Measurements from ENCODE around the gene EXOC6B.

Gene EXOC6B

DNA sequence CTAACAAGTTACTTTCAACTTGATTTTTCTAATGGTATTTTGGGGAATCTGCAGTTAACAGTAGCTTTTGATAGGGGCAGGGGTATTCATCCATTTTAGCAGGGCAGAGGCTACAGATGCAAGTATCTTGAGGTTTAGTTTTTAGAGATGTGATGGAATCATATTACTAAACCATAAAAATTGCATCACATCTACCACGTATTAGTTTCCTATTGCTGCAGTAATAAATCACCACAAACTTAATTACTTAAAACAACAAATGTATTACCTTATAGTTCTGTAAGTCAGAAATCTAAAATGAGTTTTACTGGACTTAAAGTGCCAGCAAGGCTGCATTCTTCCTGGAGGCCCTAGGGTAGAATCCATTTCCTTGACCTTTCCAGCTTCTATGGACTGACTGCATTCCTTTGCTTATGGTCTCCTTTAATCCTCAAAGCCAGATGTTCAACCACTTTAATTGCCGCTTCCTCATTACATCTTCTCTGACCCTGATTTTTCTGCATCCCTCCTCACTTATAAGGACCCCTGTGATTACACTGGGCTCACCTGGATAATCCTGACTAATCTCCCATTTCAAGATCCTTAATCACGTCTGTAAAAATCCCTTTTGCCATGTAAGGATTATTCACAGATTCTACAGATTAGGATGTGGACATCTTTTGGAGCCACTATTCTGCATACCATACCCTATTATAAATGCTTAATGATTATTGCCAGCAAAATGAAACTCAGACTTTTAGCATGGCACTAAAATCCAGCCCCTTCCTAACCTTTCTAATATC lies 21.9 kb upstream of the EXOC6B start:
- no peaks in the 10 kb centered on the region for H3K4me1 ChIP-seq (ENCODE audit: control insufficient read depth, insufficient read depth, low read length)
- no peak overlapping the region for H3K9ac ChIP-seq (ENCODE audit: low read length in 2 of 2)
- no peak overlapping the region for H3K27ac ChIP-seq (ENCODE audit: low read length)
- H3K36me3 ChIP-seq (ENCODE audit: control insufficient read depth in 2 of 2, insufficient read depth in 2 of 2, low read length in 2 of 2) = no peaks in the 10 kb centered on the region
- H3K27me3 ChIP-seq (ENCODE audit: control insufficient read depth in 1 of 2, insufficient read depth in 2 of 2, low read length in 2 of 2) = peaks cover 3% of the 10 kb centered on the region in 2 donors
- H3K9me3 ChIP-seq (ENCODE audit: control insufficient read depth in 2 of 2, low read length in 2 of 2) = no peaks in the 10 kb centered on the region
- H3K4me3 ChIP-seq (ENCODE audit: low read length in 2 of 2) = no peak overlapping the region

DNA sequence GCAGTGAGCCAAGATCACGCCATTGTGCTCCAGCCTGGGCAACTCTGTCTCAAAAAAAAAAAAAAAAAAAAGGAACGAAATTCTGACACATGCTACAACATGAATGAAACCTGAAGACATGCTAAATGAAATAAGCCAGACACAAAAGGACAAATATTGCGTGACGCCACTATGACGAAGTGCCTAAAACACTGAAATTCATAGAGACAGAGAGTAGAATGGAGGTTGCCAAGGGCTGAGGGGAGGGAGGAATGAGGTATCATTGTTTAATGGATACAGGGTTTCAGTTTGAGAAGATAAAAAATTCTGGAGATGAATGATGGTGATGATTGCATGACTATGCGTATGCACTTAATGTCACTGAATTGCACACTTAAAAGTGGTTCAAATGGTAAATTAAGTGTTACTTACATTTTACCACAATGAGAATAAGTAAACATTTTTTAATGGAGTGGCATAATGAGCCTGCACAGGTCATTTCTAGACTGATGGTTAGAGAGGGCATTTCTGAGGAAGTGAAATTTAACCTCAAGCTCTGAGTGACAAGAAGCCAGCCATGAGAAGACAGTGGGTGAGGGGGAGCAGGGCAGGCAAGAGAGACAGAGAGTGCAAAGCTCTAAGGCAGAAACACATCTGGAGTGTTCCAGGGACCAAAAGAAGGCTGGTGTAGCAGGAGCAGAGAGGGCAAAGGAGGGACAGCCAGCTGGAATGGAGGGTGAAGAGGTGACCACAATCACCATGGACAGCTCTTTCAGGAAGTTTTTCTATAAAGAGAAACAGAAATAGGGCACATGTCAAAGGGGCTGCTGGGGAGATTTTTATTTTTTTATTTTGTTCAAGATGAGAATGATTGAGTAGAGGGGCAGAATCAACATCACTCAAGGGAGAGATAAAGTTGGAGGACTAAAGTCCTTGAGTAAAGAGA lies 20.6 kb upstream of the EXOC6B start:
- Histone ChIP-seq H3K27ac (ENCODE audit: low read length) (no peak overlapping the region), H3K9me3 (ENCODE audit: control insufficient read depth in 2 of 2, low read length in 2 of 2) (no peaks in the 10 kb centered on the region), H3K4me1 (ENCODE audit: control insufficient read depth, insufficient read depth, low read length) (no peaks in the 10 kb centered on the region), H3K27me3 (ENCODE audit: control insufficient read depth in 1 of 2, insufficient read depth in 2 of 2, low read length in 2 of 2) (peaks cover 0 to 3% of the 10 kb centered on the region in 2 donors), H3K4me3 (ENCODE audit: low read length in 2 of 2) (no peak overlapping the region), H3K9ac (ENCODE audit: low read length in 2 of 2) (no peak overlapping the region), H3K36me3 (ENCODE audit: control insufficient read depth in 2 of 2, insufficient read depth in 2 of 2, low read length in 2 of 2) (no peaks in the 10 kb centered on the region)

DNA sequence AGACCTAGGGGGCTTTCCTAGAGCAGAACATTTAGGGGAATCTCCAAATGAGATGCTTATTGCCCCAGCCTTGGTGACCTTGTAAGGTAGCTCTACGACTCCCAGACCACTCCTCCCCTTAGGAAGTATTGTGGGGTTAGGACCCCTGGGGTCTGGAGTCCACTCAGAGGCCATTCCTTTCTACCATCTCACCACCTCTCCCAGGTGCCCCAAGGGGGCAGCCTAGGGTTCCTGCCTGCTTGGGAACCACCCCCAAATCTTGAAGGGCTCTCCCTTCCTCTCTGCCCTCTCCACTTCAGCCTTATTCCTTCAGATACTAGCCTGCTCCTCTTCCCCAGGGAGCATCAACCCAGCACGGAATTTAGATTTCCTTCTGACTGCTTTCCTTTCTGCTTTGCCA lies 17.5 kb upstream of the EXOC6B start:
- no peaks in the 10 kb centered on the region for H3K36me3 ChIP-seq (ENCODE audit: control insufficient read depth in 2 of 2, insufficient read depth in 2 of 2, low read length in 2 of 2)
- no peak overlapping the region for H3K4me3 ChIP-seq (ENCODE audit: low read length in 2 of 2)
- no peaks in the 10 kb centered on the region for H3K9me3 ChIP-seq (ENCODE audit: control insufficient read depth in 2 of 2, low read length in 2 of 2)
- no peaks in the 10 kb centered on the region for H3K4me1 ChIP-seq (ENCODE audit: control insufficient read depth, insufficient read depth, low read length)
- no peak overlapping the region for H3K27ac ChIP-seq (ENCODE audit: low read length)
- no peak overlapping the region for H3K9ac ChIP-seq (ENCODE audit: low read length in 2 of 2)
- H3K27me3 ChIP-seq (ENCODE audit: control insufficient read depth in 1 of 2, insufficient read depth in 2 of 2, low read length in 2 of 2) = no peaks in the 10 kb centered on the region

GRCh38 chr2:72841462-72842125 lies 15.8 kb upstream of the EXOC6B start:
- Histone ChIP-seq H3K4me1 (ENCODE audit: control insufficient read depth, insufficient read depth, low read length) (no peaks in the 10 kb centered on the region), H3K36me3 (ENCODE audit: control insufficient read depth in 2 of 2, insufficient read depth in 2 of 2, low read length in 2 of 2) (no peaks in the 10 kb centered on the region), H3K9ac (ENCODE audit: low read length in 2 of 2) (no peak overlapping the region), H3K9me3 (ENCODE audit: control insufficient read depth in 2 of 2, low read length in 2 of 2) (no peaks in the 10 kb centered on the region), H3K4me3 (ENCODE audit: low read length in 2 of 2) (no peak overlapping the region), H3K27ac (ENCODE audit: low read length) (no peak overlapping the region), H3K27me3 (ENCODE audit: control insufficient read depth in 1 of 2, insufficient read depth in 2 of 2, low read length in 2 of 2) (no peaks in the 10 kb centered on the region)

GRCh38 chr2:72840066-72840465 lies 14.2 kb upstream of the EXOC6B start:
- H3K36me3 ChIP-seq (ENCODE audit: control insufficient read depth in 2 of 2, insufficient read depth in 2 of 2, low read length in 2 of 2) = no peaks in the 10 kb centered on the region

DNA sequence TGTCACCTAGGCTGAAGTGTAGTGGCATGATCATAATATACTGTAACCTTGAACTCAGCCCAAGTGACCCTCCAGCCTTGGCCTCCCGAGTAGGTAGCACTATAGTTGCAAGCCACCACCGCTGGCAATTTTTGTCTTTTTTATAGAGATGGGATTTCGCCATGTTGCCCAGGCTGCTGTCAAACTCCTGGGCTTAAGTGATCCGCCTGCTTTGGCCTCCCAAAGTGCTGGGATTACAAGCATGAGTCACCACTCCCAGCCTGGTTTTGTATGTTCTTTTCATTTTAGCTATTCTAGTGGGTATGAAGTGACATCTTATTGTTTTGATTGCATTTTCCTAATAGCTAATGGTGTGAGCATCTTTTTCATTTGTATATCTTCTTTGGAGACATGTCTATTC lies 11.3 kb upstream of the EXOC6B start:
- Histone ChIP-seq H3K9me3 (ENCODE audit: control insufficient read depth in 2 of 2, low read length in 2 of 2) (no peaks in the 10 kb centered on the region), H3K36me3 (ENCODE audit: control insufficient read depth in 2 of 2, insufficient read depth in 2 of 2, low read length in 2 of 2) (no peaks in the 10 kb centered on the region), H3K27me3 (ENCODE audit: control insufficient read depth in 1 of 2, insufficient read depth in 2 of 2, low read length in 2 of 2) (no peaks in the 10 kb centered on the region), H3K4me1 (ENCODE audit: control insufficient read depth, insufficient read depth, low read length) (no peaks in the 10 kb centered on the region), H3K27ac (ENCODE audit: low read length) (no peak overlapping the region), H3K9ac (ENCODE audit: low read length in 2 of 2) (no peak overlapping the region), H3K4me3 (ENCODE audit: low read length in 2 of 2) (no peak overlapping the region)

More at GRCh38 chr2:72840066-72840465, 14.2 kb upstream of the EXOC6B start:
- Histone ChIP-seq H3K4me3 (ENCODE audit: low read length in 2 of 2) (no peak overlapping the region), H3K27me3 (ENCODE audit: control insufficient read depth in 1 of 2, insufficient read depth in 2 of 2, low read length in 2 of 2) (no peaks in the 10 kb centered on the region), H3K9me3 (ENCODE audit: control insufficient read depth in 2 of 2, low read length in 2 of 2) (no peaks in the 10 kb centered on the region), H3K9ac (ENCODE audit: low read length in 2 of 2) (no peak overlapping the region), H3K4me1 (ENCODE audit: control insufficient read depth, insufficient read depth, low read length) (no peaks in the 10 kb centered on the region), H3K27ac (ENCODE audit: low read length) (no peak overlapping the region)

- no peak overlapping the region for H3K4me3 ChIP-seq (ENCODE audit: low read length in 2 of 2)
- no peaks in the 10 kb centered on the region for H3K27me3 ChIP-seq (ENCODE audit: control insufficient read depth in 1 of 2, insufficient read depth in 2 of 2, low read length in 2 of 2)
- no peak overlapping the region for H3K27ac ChIP-seq (ENCODE audit: low read length)
- H3K4me1 ChIP-seq (ENCODE audit: control insufficient read depth, insufficient read depth, low read length) = no peaks in the 10 kb centered on the region
- no peaks in the 10 kb centered on the region for H3K9me3 ChIP-seq (ENCODE audit: control insufficient read depth in 2 of 2, low read length in 2 of 2)
- H3K36me3 ChIP-seq (ENCODE audit: control insufficient read depth in 2 of 2, insufficient read depth in 2 of 2, low read length in 2 of 2) = no peaks in the 10 kb centered on the region
- no peak overlapping the region for H3K9ac ChIP-seq (ENCODE audit: low read length in 2 of 2)
Observed at GRCh38 chr2:72835403-72835802, 9.6 kb upstream of the EXOC6B start.

GRCh38 chr2:72834596-72834995 lies 8.8 kb upstream of the EXOC6B start:
- Histone ChIP-seq H3K9ac (ENCODE audit: low read length in 2 of 2) (no peak overlapping the region), H3K4me1 (ENCODE audit: control insufficient read depth, insufficient read depth, low read length) (no peaks in the 10 kb centered on the region)

GRCh38 chr2:72833084-72833714 lies 7.4 kb upstream of the EXOC6B start:
- Histone ChIP-seq H3K27me3 (ENCODE audit: control insufficient read depth in 1 of 2, insufficient read depth in 2 of 2, low read length in 2 of 2) (no peaks in the 10 kb centered on the region), H3K36me3 (ENCODE audit: control insufficient read depth in 2 of 2, insufficient read depth in 2 of 2, low read length in 2 of 2) (no peaks in the 10 kb centered on the region), H3K9ac (ENCODE audit: low read length in 2 of 2) (no peak overlapping the region), H3K9me3 (ENCODE audit: control insufficient read depth in 2 of 2, low read length in 2 of 2) (no peaks in the 10 kb centered on the region), H3K4me1 (ENCODE audit: control insufficient read depth, insufficient read depth, low read length) (no peaks in the 10 kb centered on the region), H3K27ac (ENCODE audit: low read length) (no peak overlapping the region), H3K4me3 (ENCODE audit: low read length in 2 of 2) (no peak overlapping the region)

More at GRCh38 chr2:72834596-72834995, 8.8 kb upstream of the EXOC6B start:
- Histone ChIP-seq H3K36me3 (ENCODE audit: control insufficient read depth in 2 of 2, insufficient read depth in 2 of 2, low read length in 2 of 2) (no peaks in the 10 kb centered on the region), H3K27me3 (ENCODE audit: control insufficient read depth in 1 of 2, insufficient read depth in 2 of 2, low read length in 2 of 2) (no peaks in the 10 kb centered on the region), H3K4me3 (ENCODE audit: low read length in 2 of 2) (no peak overlapping the region), H3K27ac (ENCODE audit: low read length) (no peak overlapping the region), H3K9me3 (ENCODE audit: control insufficient read depth in 2 of 2, low read length in 2 of 2) (no peaks in the 10 kb centered on the region)

DNA sequence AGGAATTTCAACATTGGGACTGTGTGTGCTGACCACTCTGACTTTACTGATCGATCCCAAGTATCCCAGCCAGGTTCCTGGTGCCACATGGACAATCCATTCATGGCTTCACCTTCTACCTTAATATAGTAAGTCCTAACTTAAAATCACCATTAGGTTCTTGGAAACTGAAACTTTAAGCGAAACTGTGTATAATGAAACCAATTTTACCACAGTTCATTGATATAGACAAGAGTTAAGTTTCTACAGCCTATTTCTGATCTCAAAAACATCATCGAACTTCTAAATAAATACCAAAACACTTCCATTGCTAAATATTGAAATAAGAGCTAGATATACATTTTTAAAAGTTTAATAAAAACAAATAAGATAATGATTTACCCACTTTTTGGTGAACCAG lies 4.4 kb upstream of the EXOC6B start:
- Histone ChIP-seq H3K4me3 (ENCODE audit: low read length in 2 of 2) (no peak overlapping the region), H3K9ac (ENCODE audit: low read length in 2 of 2) (no peak overlapping the region), H3K27ac (ENCODE audit: low read length) (no peak overlapping the region)

More for the DNA sequence above, 4.4 kb upstream of the EXOC6B start:
- Histone ChIP-seq H3K9me3 (ENCODE audit: control insufficient read depth in 2 of 2, low read length in 2 of 2) (no peaks in the 10 kb centered on the region), H3K27me3 (ENCODE audit: control insufficient read depth in 1 of 2, insufficient read depth in 2 of 2, low read length in 2 of 2) (no peaks in the 10 kb centered on the region), H3K4me1 (ENCODE audit: control insufficient read depth, insufficient read depth, low read length) (no peaks in the 10 kb centered on the region), H3K36me3 (ENCODE audit: control insufficient read depth in 2 of 2, insufficient read depth in 2 of 2, low read length in 2 of 2) (no peaks in the 10 kb centered on the region)

Measured in stomach smooth muscle (tissue), 2 donors.